ENCODE results near the gene SPINK13. TPM values are rescaled to one million over a fixed set of nuclear protein-coding genes. Genes with fewer than 3 reads are reported as not detected.
A peak's percentile ranks its signal among the peaks of the same experiment; 100 is the strongest.
"Not testable (repeated sequence)": the region's sequence is repeated elsewhere in the genome, so short reads cannot be mapped to it uniquely, and the experiment has no call there.

SPINK13 gene
- total RNA-seq, 1 experiment from 2014 or later, result not detected

DNA sequence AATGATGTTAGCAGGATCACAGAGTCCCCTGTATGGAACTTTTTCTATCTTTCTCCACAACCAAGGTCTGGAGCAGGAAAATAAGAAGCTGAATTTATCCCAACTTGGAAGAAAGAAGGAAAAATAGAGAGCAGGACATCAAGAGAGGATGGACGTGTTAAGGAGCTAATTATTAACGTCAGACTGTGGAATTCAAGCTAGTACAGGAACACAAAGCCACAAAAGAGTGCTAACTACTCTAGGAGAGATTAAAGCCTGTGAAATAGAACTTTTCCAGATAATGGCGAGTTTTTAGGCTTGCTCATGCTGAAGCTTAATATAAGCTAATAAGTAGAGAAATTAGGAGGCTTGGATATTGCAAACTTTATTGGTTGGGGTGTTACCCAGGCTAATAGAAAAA lies 632 bp upstream of the SPINK13 start:
- Mint-ChIP-seq H3K4me1 (ENCODE audit: low read depth, unreplicated experiment) (peaks cover 12% of the 10 kb centered on the region), H3K4me3 (ENCODE audit: unreplicated experiment) (no peak overlapping the region), H3K27ac (ENCODE audit: unreplicated experiment) (no peak overlapping the region), H3K9me3 (ENCODE audit: unreplicated experiment) (no peaks in the 10 kb centered on the region), H3K27me3 (ENCODE audit: insufficient read depth, unreplicated experiment) (no peaks in the 10 kb centered on the region), H3K36me3 (ENCODE audit: insufficient read depth, unreplicated experiment) (no peaks in the 10 kb centered on the region)
- no peak overlapping the region for H3K4me3 ChIP-seq (ENCODE audit: low read depth, low read length)
- CTCF ChIA-PET, result no interaction called here
- BruUV-seq (replicated peaks), result no TSS peak
- H3K9me3 ChIP-seq, result no peaks in the 10 kb centered on the region; the same call in 1 of the 2 replicates
- POLR2A ChIA-PET, result no interaction called here
- intact Hi-C loops (cut with micrococcal nuclease; ENCODE audit: unreplicated experiment), result no loop called here
- H3K36me3 ChIP-seq (ENCODE audit: control insufficient read depth, insufficient read depth, low read length), result no peaks in the 10 kb centered on the region
- TF ChIP-seq, protein P1, sequence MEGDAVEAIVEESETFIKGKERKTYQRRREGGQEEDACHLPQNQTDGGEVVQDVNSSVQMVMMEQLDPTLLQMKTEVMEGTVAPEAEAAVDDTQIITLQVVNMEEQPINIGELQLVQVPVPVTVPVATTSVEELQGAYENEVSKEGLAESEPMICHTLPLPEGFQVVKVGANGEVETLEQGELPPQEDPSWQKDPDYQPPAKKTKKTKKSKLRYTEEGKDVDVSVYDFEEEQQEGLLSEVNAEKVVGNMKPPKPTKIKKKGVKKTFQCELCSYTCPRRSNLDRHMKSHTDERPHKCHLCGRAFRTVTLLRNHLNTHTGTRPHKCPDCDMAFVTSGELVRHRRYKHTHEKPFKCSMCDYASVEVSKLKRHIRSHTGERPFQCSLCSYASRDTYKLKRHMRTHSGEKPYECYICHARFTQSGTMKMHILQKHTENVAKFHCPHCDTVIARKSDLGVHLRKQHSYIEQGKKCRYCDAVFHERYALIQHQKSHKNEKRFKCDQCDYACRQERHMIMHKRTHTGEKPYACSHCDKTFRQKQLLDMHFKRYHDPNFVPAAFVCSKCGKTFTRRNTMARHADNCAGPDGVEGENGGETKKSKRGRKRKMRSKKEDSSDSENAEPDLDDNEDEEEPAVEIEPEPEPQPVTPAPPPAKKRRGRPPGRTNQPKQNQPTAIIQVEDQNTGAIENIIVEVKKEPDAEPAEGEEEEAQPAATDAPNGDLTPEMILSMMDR (IDR thresholded peaks at IDR 0.05; ENCODE audit: insufficient read depth in 1 of 2, low read depth in 1 of 2, low read length in 1 of 2, severe bottlenecking in 1 of 2, unreplicated experiment in 1 of 2), result no peak
- no peak for DNase-seq
- H3K27me3 ChIP-seq (replicated peaks; ENCODE audit: control insufficient read depth, insufficient read depth, low read length), result no peaks in the 10 kb centered on the region
- H3K4me1 ChIP-seq, result peaks cover 4% of the 10 kb centered on the region; the same call in 1 of the 2 replicates

DNA sequence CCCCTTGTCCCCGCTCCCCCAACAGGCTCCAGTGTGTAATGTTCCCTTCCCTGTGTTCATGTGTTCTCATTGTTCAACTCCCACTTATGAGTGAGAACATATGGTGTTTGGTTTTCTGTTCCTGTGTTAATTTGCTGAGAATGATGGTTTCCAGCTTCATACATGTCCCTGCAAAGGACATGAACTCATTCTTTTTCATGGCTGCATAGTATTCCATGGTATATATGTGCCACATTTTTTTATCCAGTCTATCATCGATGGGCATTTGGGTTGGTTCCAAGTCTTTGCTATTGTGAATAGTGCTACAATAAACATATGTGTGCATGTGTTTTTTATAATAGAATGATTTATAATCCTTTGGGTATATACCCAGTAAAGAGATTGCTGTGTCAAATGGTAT lies 6.5 kb downstream of the SPINK13 start:
- CTCF ChIA-PET; H3K36me3 Mint-ChIP-seq (ENCODE audit: insufficient read depth, unreplicated experiment); intact Hi-C loops (cut with micrococcal nuclease; ENCODE audit: unreplicated experiment); H3K36me3 ChIP-seq (ENCODE audit: control insufficient read depth, insufficient read depth, low read length); H3K4me1 Mint-ChIP-seq (ENCODE audit: low read depth, unreplicated experiment); BruUV-seq (replicated peaks); H3K4me1 ChIP-seq; H3K27me3 Mint-ChIP-seq (ENCODE audit: insufficient read depth, unreplicated experiment); H3K27me3 ChIP-seq (replicated peaks; ENCODE audit: control insufficient read depth, insufficient read depth, low read length); H3K9me3 Mint-ChIP-seq (ENCODE audit: unreplicated experiment); H3K9me3 ChIP-seq; DNase-seq; H3K4me3 Mint-ChIP-seq (ENCODE audit: unreplicated experiment); H3K4me3 ChIP-seq (ENCODE audit: low read depth, low read length); H3K27ac Mint-ChIP-seq (ENCODE audit: unreplicated experiment); POLR2A ChIA-PET: not testable (repeated sequence)

DNA sequence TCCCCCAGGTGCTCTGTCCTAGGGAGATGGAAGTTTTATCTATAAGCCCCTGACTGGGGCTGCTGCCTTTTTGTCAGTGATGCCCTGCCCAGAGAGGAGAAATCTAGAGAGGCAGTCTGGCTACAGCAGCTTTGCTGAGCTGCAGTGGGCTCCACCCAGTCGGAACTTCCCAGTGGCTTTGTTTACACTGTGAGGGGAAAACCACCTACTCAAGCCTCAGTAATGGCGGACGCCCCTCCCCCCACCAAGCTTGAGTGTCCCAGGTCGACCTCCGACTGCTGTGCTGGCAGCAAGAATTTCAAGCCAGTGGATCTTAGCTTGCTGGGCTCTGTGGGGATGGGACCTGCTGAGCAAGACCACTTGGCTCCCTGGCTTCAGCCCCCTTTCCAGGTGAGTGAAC lies 12.3 kb downstream of the SPINK13 start:
- H3K4me1 ChIP-seq; H3K9me3 Mint-ChIP-seq (ENCODE audit: unreplicated experiment); H3K4me3 Mint-ChIP-seq (ENCODE audit: unreplicated experiment); intact Hi-C loops (cut with micrococcal nuclease; ENCODE audit: unreplicated experiment); H3K27me3 ChIP-seq (replicated peaks; ENCODE audit: control insufficient read depth, insufficient read depth, low read length); H3K4me3 ChIP-seq (ENCODE audit: low read depth, low read length); BruUV-seq (replicated peaks); H3K27ac Mint-ChIP-seq (ENCODE audit: unreplicated experiment); H3K9me3 ChIP-seq; H3K36me3 Mint-ChIP-seq (ENCODE audit: insufficient read depth, unreplicated experiment); H3K4me1 Mint-ChIP-seq (ENCODE audit: low read depth, unreplicated experiment); H3K36me3 ChIP-seq (ENCODE audit: control insufficient read depth, insufficient read depth, low read length); POLR2A ChIA-PET: not testable (repeated sequence)
- CTCF ChIA-PET, result interaction anchor here (0.7 kb wide), 1 partner anchor 13 kb away, joined by 3 read pairs; no protein-coding TSS in a partner anchor
- DNase-seq, result peak; percentile 13 to 49
- peaks cover 13% of the 10 kb centered on the region for H3K27me3 Mint-ChIP-seq (ENCODE audit: insufficient read depth, unreplicated experiment)

DNA sequence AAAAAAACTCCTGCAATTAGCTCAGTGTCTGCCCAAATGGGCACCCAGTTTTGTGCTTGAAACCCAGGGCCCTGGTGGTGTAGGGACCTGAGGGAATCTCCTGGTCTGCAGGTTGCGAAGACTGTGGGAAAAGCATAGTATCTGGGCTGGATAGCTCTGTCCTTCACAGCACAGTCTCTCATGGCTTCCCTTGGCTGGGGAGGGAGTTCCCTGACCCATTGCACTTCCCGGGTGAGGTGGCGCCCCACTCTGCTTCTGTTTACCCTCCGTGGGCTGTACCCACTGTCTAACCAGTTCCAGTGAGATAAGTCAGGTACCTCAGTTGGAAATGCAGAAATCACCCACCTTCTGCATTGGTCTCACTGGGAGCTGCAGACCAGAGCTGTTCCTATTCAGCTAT lies 12.7 kb downstream of the SPINK13 start:
- H3K27me3 Mint-ChIP-seq (ENCODE audit: insufficient read depth, unreplicated experiment), result peaks cover 13% of the 10 kb centered on the region

More for the DNA sequence above, 12.7 kb downstream of the SPINK13 start:
- H3K36me3 Mint-ChIP-seq (ENCODE audit: insufficient read depth, unreplicated experiment); DNase-seq; BruUV-seq (replicated peaks); H3K27ac Mint-ChIP-seq (ENCODE audit: unreplicated experiment); H3K9me3 Mint-ChIP-seq (ENCODE audit: unreplicated experiment); H3K4me1 ChIP-seq; H3K27me3 ChIP-seq (replicated peaks; ENCODE audit: control insufficient read depth, insufficient read depth, low read length); POLR2A ChIA-PET; H3K36me3 ChIP-seq (ENCODE audit: control insufficient read depth, insufficient read depth, low read length); intact Hi-C loops (cut with micrococcal nuclease; ENCODE audit: unreplicated experiment); H3K4me1 Mint-ChIP-seq (ENCODE audit: low read depth, unreplicated experiment); H3K9me3 ChIP-seq; H3K4me3 ChIP-seq (ENCODE audit: low read depth, low read length); H3K4me3 Mint-ChIP-seq (ENCODE audit: unreplicated experiment): not testable (repeated sequence)
- CTCF ChIA-PET, result interaction anchor here (1.1 kb wide), 1 partner anchor 9 kb away, joined by 3 read pairs; no protein-coding TSS in a partner anchor

Measured in Caco-2 (cell line).